ENCODE results near the gene PRKG1.

DNA sequence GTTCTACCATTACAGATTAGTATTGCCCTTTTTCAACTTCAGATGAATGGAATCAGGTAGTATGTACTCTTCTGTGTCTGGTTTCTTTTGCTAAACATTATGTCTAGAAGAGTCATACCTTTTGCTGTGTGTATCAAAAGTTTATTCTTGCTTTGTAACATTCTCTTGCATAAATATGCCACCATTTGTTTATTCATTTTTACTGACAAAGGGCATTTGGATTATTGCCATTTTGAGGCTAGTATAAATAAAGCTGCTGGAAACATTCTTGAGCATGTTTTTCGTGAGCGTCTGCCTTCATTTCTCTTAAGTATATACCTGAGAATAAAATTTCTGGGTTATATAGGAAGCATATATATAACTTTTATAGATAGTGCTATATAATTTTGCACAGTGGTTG is 746.8 kb downstream of the PRKG1 start:
- no peak for TF ChIP-seq EZH2 (IDR thresholded peaks at IDR 0.05; ENCODE audit: low read length, missing control alignments)
- TF ChIP-seq, protein P1, sequence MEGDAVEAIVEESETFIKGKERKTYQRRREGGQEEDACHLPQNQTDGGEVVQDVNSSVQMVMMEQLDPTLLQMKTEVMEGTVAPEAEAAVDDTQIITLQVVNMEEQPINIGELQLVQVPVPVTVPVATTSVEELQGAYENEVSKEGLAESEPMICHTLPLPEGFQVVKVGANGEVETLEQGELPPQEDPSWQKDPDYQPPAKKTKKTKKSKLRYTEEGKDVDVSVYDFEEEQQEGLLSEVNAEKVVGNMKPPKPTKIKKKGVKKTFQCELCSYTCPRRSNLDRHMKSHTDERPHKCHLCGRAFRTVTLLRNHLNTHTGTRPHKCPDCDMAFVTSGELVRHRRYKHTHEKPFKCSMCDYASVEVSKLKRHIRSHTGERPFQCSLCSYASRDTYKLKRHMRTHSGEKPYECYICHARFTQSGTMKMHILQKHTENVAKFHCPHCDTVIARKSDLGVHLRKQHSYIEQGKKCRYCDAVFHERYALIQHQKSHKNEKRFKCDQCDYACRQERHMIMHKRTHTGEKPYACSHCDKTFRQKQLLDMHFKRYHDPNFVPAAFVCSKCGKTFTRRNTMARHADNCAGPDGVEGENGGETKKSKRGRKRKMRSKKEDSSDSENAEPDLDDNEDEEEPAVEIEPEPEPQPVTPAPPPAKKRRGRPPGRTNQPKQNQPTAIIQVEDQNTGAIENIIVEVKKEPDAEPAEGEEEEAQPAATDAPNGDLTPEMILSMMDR (conservative IDR thresholded peaks at IDR 0.05 in 1 of 2, IDR thresholded peaks at IDR 0.05 in 1 of 2; ENCODE audit: low read depth in 1 of 2, low read length in 2 of 2), result no peak
